Cerebellar cortex (tissue), 1 donor: ENCODE results near the gene POLR3F.
"Not testable (repeated sequence)": the region's sequence is repeated elsewhere in the genome, so short reads cannot be mapped to it uniquely, and the experiment has no call there.

Source experiments
- DNase-seq: peaks from one replicate; pipeline ENCODE4 v3.0.0-alpha.2; 2015; ENCODE audit warnings: low spot score

POLR3F gene

DNA sequence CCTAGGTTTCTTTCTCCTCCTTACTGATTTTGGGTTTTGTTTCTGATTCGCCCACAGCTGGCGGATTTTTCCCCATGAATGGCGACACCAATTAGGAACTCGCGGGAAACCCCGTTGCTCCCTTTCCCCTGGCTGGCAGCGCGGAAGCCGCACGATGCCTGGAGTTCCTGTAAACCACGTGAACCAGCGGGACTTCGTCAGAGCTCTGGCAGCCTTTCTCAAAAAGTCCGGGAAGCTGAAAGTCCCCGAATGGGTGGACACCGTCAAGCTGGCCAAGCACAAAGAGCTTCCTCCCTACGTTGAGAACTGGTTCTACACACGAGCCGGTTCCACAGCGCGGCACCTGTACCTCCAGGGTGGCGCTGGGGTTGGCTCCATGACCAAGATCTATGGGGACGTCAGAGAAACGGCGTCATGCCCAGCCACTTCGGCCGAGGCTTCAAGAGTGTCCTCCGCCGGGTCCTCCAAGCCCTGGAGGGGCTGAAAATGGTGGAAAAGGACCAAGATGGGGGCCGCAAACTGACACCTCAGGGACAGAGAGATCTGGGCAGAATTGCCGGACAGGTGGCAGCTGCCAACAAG is 37.4 kb downstream of the POLR3F start:
- no peak for DNase-seq

DNA sequence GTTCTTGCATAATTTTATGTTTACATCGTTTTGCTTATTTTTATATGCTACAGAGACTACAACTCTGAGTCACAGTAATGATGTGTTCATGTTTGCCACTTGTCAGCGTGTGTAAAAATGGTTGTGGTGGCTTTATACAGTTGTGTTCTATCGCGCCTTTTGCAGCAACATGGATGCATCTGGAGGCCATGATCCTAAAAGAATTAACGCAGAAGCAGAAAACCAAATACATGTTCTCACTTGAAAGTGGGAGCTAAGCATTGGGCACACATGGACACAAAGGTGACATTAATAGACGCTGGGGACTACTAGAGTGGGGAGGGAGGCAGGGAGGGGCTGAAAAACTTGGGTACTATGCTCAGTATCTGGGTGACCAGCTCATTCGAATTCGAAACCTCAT is 39.6 kb downstream of the POLR3F start:
- no peak for DNase-seq

GRCh38 chr20:18507218-18508191 is 40.3 kb downstream of the POLR3F start, which contains the start of gene SEC23B:
Gene SEC23B, plus strand, starts transcription at chr20:18507940. Its CDS starts 2,896 bp downstream, at chr20:18510836.
- peak; percentile 99 for DNase-seq

- DNase-seq, result no peak
These were observed 44.4 kb downstream of the POLR3F start for GRCh38 chr20:18511571-18511970.

GRCh38 chr20:18513208-18513607 is 46.0 kb downstream of the POLR3F start:
- no peak for DNase-seq

DNA sequence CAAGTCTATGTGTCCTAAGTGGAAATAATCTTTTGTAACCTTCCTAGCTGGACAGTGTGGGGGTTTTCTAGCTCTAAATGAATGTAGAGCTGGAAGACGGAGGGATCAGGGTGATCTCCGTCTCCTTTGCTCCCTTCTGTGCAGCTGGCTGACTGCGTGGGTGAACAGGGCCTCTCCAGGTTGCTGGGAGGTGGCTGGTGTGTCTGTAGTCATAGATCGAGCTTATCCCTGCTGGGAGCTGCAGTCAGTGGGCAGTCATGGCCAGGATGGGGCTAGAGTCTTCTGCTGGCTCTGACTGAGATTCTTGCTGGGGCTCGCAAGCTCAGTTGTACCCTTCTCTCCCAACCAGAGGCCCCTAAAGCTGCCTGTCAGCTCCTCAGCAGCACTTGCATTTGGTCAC is 46.9 kb downstream of the POLR3F start:
- DNase-seq, result no peak

- no peak for DNase-seq
These were observed 48.8 kb downstream of the POLR3F start for GRCh38 chr20:18515973-18516372.

- not testable (repeated sequence) for DNase-seq
These were observed 54.9 kb downstream of the POLR3F start for GRCh38 chr20:18522066-18522465.

GRCh38 chr20:18523066-18523465 is 55.9 kb downstream of the POLR3F start:
- no peak for DNase-seq

DNA sequence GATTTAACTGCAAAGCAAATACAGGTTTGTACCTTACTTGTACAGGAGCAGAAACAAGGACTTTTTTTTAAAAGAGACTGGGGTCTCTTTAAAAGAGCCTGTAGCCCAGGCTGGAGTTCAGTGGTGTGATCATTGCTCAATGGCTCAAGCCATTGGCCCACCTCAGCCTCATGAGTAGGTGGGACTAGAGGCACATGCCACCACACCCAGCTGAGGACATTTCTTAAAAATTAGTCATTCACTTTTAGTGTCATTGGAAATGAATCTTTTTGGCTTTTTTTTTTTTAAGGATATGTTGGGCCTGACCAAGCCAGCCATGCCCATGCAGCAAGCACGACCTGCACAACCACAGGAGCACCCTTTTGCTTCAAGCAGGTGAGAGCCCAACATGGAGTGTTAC is 57.5 kb downstream of the POLR3F start:
- DNase-seq, result no peak

GRCh38 chr20:18526761-18527160 is 59.6 kb downstream of the POLR3F start:
- not testable (repeated sequence) for DNase-seq

DNA sequence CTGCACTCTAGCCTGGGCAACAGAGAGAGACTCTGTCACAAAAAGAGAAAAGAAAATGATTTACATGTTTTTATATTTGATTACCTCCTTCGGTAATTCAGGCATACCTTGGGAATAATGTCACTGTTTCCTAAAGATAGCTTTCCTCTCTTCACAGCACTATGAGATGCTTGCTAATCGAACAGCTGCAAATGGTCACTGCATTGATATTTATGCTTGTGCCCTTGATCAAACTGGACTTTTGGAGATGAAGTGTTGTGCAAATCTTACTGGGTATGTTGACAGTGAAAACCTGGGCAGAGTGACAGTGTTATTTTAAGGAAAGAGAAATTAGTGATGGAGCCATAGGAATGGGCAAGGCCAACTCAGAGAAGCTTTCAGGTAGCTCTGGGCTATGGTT is 60.1 kb downstream of the POLR3F start:
- DNase-seq, result no peak

DNA sequence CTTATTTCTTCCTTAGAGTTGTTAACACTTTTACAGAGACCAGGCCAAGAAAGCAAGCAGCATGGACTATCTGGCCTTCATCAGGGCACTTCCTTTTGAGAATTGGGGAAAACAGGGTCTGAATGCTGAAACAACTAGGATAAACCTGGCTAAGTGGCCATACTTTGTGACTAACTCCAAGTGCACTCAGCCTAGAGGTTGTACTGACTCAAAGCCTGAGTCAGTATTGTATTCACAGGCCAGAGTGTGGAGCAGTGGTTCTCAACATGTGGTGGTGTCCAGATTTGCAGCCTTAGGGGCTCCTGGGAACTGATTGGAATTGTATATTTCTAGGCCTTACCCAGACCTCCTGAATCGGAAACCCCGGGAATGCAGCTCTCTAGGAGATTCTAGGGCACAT is 60.6 kb downstream of the POLR3F start:
- no peak for DNase-seq

DNA sequence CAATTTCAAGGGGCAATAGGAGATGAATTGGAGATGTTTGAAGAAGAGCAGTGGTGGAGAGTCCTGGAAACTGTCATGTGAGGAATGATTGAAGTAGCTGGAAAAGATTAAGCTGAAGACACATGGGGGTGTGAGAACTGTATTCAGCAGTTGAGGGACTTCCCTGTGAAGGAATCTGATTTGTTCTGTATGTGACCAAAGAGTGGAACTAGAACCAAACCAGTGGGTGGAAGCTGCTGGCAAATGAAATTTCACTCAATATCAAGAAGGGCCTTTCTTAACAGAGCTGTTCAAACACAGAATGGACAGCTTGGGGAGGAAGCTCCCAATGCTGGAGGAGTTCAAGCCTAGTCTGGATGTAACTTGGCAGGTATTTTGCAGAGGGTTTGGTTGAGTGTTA is 61.9 kb downstream of the POLR3F start:
- no peak for DNase-seq

DNA sequence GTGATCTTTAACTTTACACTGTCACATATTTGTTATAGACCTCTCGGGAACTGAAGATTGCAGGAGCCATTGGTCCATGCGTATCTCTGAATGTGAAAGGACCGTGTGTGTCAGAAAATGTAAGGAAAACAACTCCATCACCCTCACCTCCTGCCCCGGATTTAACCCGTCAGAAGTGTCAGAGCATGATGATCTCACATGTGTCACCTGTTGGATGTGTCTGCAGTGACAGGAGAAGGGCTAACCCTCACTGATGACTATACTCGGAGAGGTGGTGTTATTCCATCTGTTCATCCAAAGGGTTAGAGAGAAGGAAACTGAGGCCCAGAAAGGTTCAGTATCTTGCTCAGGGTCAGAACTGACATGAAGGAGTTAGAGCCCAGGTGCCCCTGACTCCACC is 65.4 kb downstream of the POLR3F start:
- DNase-seq, result no peak

GRCh38 chr20:18533491-18533890 is 66.3 kb downstream of the POLR3F start:
- no peak for DNase-seq

DNA sequence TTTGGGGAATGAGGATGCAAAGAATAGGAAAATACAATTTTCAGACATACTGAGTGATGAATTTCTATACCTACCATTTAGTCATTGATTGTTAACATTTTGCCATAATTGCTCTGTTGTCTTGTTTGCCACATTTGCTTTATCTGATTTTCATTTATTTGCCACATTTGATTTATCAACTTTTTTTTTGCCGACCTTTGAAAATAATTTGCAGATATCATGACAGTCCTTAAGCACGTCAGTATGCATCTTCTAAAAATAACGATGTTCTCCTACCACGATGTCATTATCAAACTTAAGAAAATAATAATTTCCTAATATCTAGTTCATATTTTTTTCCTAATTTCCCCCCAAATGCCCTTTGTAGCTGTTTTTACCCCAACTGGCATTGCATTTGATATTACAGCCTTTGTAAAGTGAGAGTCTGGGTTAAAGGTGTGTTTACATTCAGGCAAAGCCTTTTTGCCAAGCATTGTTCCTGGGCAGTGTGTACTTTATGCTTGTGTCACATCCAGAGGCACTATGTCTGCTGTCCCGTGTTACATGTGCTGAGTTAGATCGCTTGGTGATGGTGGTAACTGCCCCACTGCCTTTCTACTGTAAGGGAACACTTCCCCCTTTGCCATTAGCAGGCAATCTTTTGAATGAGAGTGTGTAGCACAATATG is 66.9 kb downstream of the POLR3F start:
- no peak for DNase-seq
